Gastrocnemius medialis (tissue), 4 donors: ENCODE results near the gene ABI3BP.

Experiments used
- CTCF ChIP-seq, 5 experiments: fragments of 450-650 bp in 3 of 5; fragments of 200-600 bp in 2 of 5; sonication (generic) in 2 of 5; IDR thresholded peaks in 4 of 5; conservative IDR thresholded peaks in 1 of 5; 1 replicate in 4 of 5; 2 replicates in 1 of 5; pipeline ENCODE4 v1.5.1; 2016 to 2019; ENCODE audit warnings: antibody characterized with exemption in 5 of 5, mild to moderate bottlenecking in 3 of 5, moderate library complexity in 3 of 5
- POLR2A ChIP-seq, 2 donors: fragments of 450-650 bp; IDR thresholded peaks; one replicate each; pipeline ENCODE4 v1.6.1; 2017; ENCODE audit warnings: antibody characterized with exemption in 2 of 2, mild to moderate bottlenecking in 2 of 2, moderate library complexity in 2 of 2

- TF ChIP-seq POLR2A (IDR thresholded peaks at IDR 0.05) = no peak
- TF ChIP-seq CTCF (IDR thresholded peaks at IDR 0.05 in 4 of 5, conservative IDR thresholded peaks at IDR 0.05 in 1 of 5) = no peak
Observed at GRCh38 chr3:100981164-100981911, 11.9 kb downstream of the ABI3BP start.
